HG03354 (cell line): ENCODE results near the gene VIT.

Source experiments
- ATAC-seq: cut with Tn5 transposase; IDR thresholded peaks from one replicate; pipeline ENCODE4 v1.9.1; 2021; ENCODE audit warnings: mild to moderate bottlenecking; ENCODE audit not compliant: unreplicated experiment, poor library complexity, severe bottlenecking

Gene VIT

GRCh38 chr2:36750101-36750500 lies 53.6 kb downstream of the VIT start:
- ATAC-seq, result no peak

- ATAC-seq, result no peak
Measured at GRCh38 chr2:36753706-36754221, 57.3 kb downstream of the VIT start.

- no peak for ATAC-seq
Measured at GRCh38 chr2:36754578-36754977, 58.1 kb downstream of the VIT start.

- ATAC-seq, result no peak
Measured at GRCh38 chr2:36756438-36756837, 59.9 kb downstream of the VIT start.

- ATAC-seq, result no peak
Measured at GRCh38 chr2:36762764-36763490, 66.4 kb downstream of the VIT start.

- ATAC-seq, result no peak
Measured at GRCh38 chr2:36769106-36769505, 72.6 kb downstream of the VIT start.

GRCh38 chr2:36770542-36771287 lies 74.2 kb downstream of the VIT start:
- peak; percentile 70 for ATAC-seq

- no peak for ATAC-seq
Measured at GRCh38 chr2:36771671-36772070, 75.2 kb downstream of the VIT start.

- no peak for ATAC-seq
Measured at GRCh38 chr2:36773947-36774346, 77.4 kb downstream of the VIT start.

- no peak for ATAC-seq
Measured at GRCh38 chr2:36775261-36775660, 78.8 kb downstream of the VIT start.

GRCh38 chr2:36775806-36776205 lies 79.3 kb downstream of the VIT start:
- no peak for ATAC-seq

- ATAC-seq, result no peak
Measured at GRCh38 chr2:36777272-36777671, 80.8 kb downstream of the VIT start.

- no peak for ATAC-seq
Measured at GRCh38 chr2:36777788-36778187, 81.3 kb downstream of the VIT start.

GRCh38 chr2:36779462-36779861 lies 83.0 kb downstream of the VIT start:
- ATAC-seq, result no peak

GRCh38 chr2:36780231-36780839 lies 83.8 kb downstream of the VIT start:
- peak; percentile 66 for ATAC-seq

- ATAC-seq, result no peak
Measured at GRCh38 chr2:36781907-36782720, 85.6 kb downstream of the VIT start.

- ATAC-seq, result no peak
Measured at GRCh38 chr2:36783246-36783645, 86.7 kb downstream of the VIT start.

- peak; percentile 58 for ATAC-seq
Measured at GRCh38 chr2:36785179-36785795, 88.8 kb downstream of the VIT start.

- peak; percentile 70 for ATAC-seq
Measured at GRCh38 chr2:36789181-36789804, 92.8 kb downstream of the VIT start.
